ENCODE measurements around the gene UBL4B.

UBL4B gene

DNA sequence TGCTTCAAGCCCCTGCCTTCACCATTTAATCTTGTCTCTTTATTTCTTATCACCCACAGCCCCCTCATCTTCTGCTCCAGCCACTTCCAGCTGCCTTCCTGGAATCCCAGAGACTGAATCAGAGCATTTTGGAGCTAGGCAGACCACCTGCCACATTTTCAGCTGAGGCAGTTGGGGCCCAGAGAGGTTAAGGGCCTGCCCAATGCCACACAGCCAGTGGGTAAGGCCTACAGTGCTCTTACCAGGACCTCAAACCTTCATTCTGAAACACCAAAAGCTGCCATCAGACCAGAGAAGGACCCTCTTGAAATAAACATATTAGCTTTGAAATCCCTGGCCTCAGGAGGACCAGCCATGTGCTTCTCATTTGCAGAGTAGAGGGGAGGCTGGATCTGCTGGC is 20.4 kb downstream of the UBL4B start:
- DNase-seq (ENCODE audit: extremely low read depth, insufficient read length) = no peak
- Histone ChIP-seq H3K4me3 (replicated peaks; ENCODE audit: low read depth, low read length) (no peak overlapping the region), H3K27me3 (replicated peaks; ENCODE audit: control insufficient read depth, insufficient read depth, low read length) (no peaks in the 10 kb centered on the region; the same call in none of the 2 replicates), H3K36me3 (ENCODE audit: control insufficient read depth, insufficient read depth, low read length) (no peaks in the 10 kb centered on the region)
- TF ChIP-seq, protein P1, sequence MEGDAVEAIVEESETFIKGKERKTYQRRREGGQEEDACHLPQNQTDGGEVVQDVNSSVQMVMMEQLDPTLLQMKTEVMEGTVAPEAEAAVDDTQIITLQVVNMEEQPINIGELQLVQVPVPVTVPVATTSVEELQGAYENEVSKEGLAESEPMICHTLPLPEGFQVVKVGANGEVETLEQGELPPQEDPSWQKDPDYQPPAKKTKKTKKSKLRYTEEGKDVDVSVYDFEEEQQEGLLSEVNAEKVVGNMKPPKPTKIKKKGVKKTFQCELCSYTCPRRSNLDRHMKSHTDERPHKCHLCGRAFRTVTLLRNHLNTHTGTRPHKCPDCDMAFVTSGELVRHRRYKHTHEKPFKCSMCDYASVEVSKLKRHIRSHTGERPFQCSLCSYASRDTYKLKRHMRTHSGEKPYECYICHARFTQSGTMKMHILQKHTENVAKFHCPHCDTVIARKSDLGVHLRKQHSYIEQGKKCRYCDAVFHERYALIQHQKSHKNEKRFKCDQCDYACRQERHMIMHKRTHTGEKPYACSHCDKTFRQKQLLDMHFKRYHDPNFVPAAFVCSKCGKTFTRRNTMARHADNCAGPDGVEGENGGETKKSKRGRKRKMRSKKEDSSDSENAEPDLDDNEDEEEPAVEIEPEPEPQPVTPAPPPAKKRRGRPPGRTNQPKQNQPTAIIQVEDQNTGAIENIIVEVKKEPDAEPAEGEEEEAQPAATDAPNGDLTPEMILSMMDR (IDR thresholded peaks at IDR 0.05; ENCODE audit: insufficient read depth, low read length, poor library complexity, severe bottlenecking) = no peak

DNA sequence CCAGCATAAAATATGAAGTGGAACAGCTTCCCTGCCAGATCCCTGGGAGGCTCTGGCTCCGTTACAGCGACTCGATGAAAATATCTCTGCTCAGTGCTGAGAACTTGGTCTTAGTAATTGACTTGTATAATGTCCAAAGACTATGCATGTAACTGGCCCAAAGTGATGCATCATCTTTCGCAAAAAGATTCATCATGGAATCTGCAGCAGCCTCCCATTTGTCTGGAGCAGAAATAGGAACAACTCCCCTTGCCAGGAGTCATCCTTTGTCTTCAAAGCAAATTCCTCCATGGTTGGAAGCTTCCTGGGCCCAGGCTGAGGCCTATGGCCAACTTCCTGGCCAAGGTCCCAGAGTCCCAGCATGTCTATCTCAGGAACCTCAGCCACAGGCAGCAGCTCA is 21.2 kb downstream of the UBL4B start:
- DNase-seq (ENCODE audit: extremely low read depth, insufficient read length) = no peak
- TF ChIP-seq, protein P1 (IDR thresholded peaks at IDR 0.05; ENCODE audit: insufficient read depth, low read length, poor library complexity, severe bottlenecking) = no peak
- Histone ChIP-seq H3K36me3 (ENCODE audit: control insufficient read depth, insufficient read depth, low read length) (no peaks in the 10 kb centered on the region), H3K4me3 (replicated peaks; ENCODE audit: low read depth, low read length) (no peak overlapping the region), H3K27me3 (replicated peaks; ENCODE audit: control insufficient read depth, insufficient read depth, low read length) (no peaks in the 10 kb centered on the region; the same call in none of the 2 replicates)

DNA sequence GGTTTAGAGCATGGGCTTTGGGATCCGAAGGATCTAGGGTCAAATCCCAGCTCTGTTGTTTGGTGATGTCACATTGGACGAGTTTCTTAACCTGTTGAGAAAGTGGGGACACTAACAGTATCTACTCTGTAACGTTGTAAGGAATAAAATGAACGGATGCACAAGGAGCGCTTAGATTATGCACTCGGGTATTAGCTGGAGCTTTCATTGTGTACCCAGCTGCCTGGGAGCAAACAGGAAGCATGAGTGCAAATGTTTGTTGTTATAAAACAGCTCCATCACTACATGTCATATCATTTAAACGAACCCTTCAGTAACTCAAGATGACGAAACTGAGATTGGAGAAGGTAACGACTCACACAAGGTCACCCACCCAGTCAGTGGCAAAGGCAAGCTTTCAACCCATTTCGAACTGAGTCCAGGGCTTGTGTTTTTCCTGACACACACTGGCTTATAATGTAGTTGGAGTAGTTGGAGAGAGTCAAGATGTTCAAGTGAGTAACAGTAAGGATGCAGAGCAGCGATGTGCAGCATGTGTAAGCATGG is 21.9 kb downstream of the UBL4B start:
- Histone ChIP-seq H3K27me3 (replicated peaks; ENCODE audit: control insufficient read depth, insufficient read depth, low read length) (no peaks in the 10 kb centered on the region; the same call in none of the 2 replicates), H3K36me3 (ENCODE audit: control insufficient read depth, insufficient read depth, low read length) (no peaks in the 10 kb centered on the region), H3K4me3 (replicated peaks; ENCODE audit: low read depth, low read length) (no peak overlapping the region)
- TF ChIP-seq, protein P1 (IDR thresholded peaks at IDR 0.05; ENCODE audit: insufficient read depth, low read length, poor library complexity, severe bottlenecking) = no peak
- no peak for DNase-seq (ENCODE audit: extremely low read depth, insufficient read length)

DNA sequence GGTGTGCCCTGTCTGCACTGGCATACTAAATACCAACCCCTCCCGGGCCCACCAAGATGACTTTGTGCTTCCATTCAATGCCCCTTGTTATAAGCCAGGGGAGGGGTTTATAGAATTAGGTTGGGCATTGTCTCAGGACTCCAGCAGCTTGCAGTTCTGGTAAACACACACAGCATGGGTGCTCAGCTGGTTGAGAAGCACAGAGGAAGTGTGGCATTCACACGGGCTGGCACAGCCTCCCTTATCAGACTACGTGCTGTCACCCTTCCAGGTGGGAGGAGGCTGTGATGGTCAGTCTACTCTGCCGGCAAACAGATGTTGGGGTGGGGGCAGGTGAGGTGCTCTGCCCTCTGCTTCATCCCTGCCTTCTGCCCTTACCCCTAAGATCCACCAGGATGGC is 23.0 kb downstream of the UBL4B start:
- TF ChIP-seq, protein P1 (IDR thresholded peaks at IDR 0.05; ENCODE audit: insufficient read depth, low read length, poor library complexity, severe bottlenecking) = no peak
- Histone ChIP-seq H3K4me3 (replicated peaks; ENCODE audit: low read depth, low read length) (no peak overlapping the region), H3K36me3 (ENCODE audit: control insufficient read depth, insufficient read depth, low read length) (no peaks in the 10 kb centered on the region), H3K27me3 (replicated peaks; ENCODE audit: control insufficient read depth, insufficient read depth, low read length) (no peaks in the 10 kb centered on the region; the same call in none of the 2 replicates)
- no peak for DNase-seq (ENCODE audit: extremely low read depth, insufficient read length)

DNA sequence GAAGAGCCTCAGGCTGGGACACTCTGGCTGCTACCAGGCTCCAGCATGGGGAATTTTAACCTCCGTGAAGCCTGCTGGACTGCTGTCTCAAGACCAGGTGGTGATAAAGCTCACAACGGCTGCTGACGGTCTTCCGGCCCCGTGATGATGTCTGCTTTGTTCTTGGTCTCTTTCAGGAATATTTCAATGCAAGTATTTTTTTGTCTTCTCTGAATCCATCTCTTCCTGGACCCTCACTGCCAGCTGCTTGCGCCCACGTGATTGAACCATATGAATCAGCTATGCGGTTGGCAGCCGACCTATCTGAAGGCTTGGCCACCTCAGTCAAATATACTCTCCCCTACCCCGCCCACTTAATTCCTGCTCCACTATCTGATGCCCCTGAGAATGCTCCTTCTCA is 23.4 kb downstream of the UBL4B start:
- Histone ChIP-seq H3K27me3 (replicated peaks; ENCODE audit: control insufficient read depth, insufficient read depth, low read length) (no peaks in the 10 kb centered on the region; the same call in none of the 2 replicates), H3K36me3 (ENCODE audit: control insufficient read depth, insufficient read depth, low read length) (no peaks in the 10 kb centered on the region), H3K4me3 (replicated peaks; ENCODE audit: low read depth, low read length) (no peak overlapping the region)
- TF ChIP-seq, protein P1 (IDR thresholded peaks at IDR 0.05; ENCODE audit: insufficient read depth, low read length, poor library complexity, severe bottlenecking) = no peak
- no peak for DNase-seq (ENCODE audit: extremely low read depth, insufficient read length)

DNA sequence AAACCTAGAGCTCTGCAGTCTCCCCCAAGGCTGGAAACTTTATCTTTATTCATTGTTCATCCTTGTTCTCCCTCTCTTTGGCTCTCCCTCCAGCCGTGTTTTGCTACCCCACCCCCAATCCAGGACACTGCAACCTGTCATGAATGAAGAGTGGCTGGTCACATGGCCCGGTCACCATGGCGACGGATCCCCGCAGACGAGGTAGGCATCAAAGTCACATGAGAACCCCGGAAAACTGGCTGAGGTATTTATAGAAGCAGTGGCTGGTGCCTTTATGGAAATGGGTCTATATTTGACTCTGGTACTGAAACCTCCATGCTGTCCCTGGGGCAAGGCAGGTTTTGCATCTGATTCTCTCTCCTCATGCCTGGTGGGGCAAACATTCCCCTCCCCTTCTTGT is 24.7 kb downstream of the UBL4B start:
- no peaks in the 10 kb centered on the region; the same call in none of the 2 replicates for H3K27me3 ChIP-seq (replicated peaks; ENCODE audit: control insufficient read depth, insufficient read depth, low read length)

More for the DNA sequence above, 24.7 kb downstream of the UBL4B start:
- Histone ChIP-seq H3K4me3 (replicated peaks; ENCODE audit: low read depth, low read length) (no peak overlapping the region), H3K36me3 (ENCODE audit: control insufficient read depth, insufficient read depth, low read length) (no peaks in the 10 kb centered on the region)
- TF ChIP-seq, protein P1 (IDR thresholded peaks at IDR 0.05; ENCODE audit: insufficient read depth, low read length, poor library complexity, severe bottlenecking) = no peak
- DNase-seq (ENCODE audit: extremely low read depth, insufficient read length) = no peak

Measured in GM06990 (cell line).